Spleen (tissue), 3 donors: ENCODE measurements around the gene PLCG2.

Source experiments
- POLR2A ChIP-seq, 3 donors: fragments of 450-650 bp; IDR thresholded peaks; one replicate each; pipeline ENCODE4 v1.5.1; 2017; ENCODE audit warnings: antibody characterized with exemption in 3 of 3, mild to moderate bottlenecking in 1 of 3
- POLR2AphosphoS5 ChIP-seq, 3 donors: sonication (generic); formaldehyde crosslinking; IDR thresholded peaks; one replicate each; pipeline ENCODE4 v1.5.1; 2017; ENCODE audit warnings: antibody characterized with exemption in 3 of 3

GRCh38 chr16:81796035-81796434, 16.9 kb downstream of the PLCG2 start:
- TF ChIP-seq POLR2AphosphoS5 (IDR thresholded peaks at IDR 0.05), result peak in 1 of 3 donors; percentile 11
- TF ChIP-seq POLR2A (IDR thresholded peaks at IDR 0.05), result no peak
